NCI-H2196 treated with DMSO at 0.1 percent for 48 hours (cell line): Measurements from ENCODE around the gene RASL11A.
"Not testable (repeated sequence)": the region's sequence is repeated elsewhere in the genome, so short reads cannot be mapped to it uniquely, and the experiment has no call there.

Experiments
- DNase-seq: peaks from one replicate; lab custom pipeline; 2025; ENCODE audit not compliant: unreplicated experiment; lab: John Stamatoyannopoulos, UW

Gene RASL11A

GRCh38 chr13:27270594-27271520, at the start of gene RASL11A:
Gene RASL11A, plus strand, starts transcription at chr13:27270830. Its CDS starts 115 bp downstream, at chr13:27270945.
- DNase-seq = no peak

- not testable (repeated sequence) for DNase-seq
Observed at GRCh38 chr13:27222100-27222499, 48.5 kb upstream of the RASL11A start.

- no peak for DNase-seq
Observed at GRCh38 chr13:27226991-27227390, 43.6 kb upstream of the RASL11A start.

GRCh38 chr13:27228131-27228530, 42.5 kb upstream of the RASL11A start:
- no peak for DNase-seq

GRCh38 chr13:27229642-27230041, 41.0 kb upstream of the RASL11A start:
- no peak for DNase-seq

- DNase-seq = no peak
Observed at GRCh38 chr13:27233964-27234363, 36.7 kb upstream of the RASL11A start.

GRCh38 chr13:27236478-27236877, 34.2 kb upstream of the RASL11A start:
- no peak for DNase-seq

GRCh38 chr13:27242702-27243101, 27.9 kb upstream of the RASL11A start:
- no peak for DNase-seq

- DNase-seq = no peak
Observed at GRCh38 chr13:27245610-27246009, 25.0 kb upstream of the RASL11A start.

GRCh38 chr13:27250833-27251165, 19.8 kb upstream of the RASL11A start:
- no peak for DNase-seq

- DNase-seq = peak; percentile 61
Observed at GRCh38 chr13:27251166-27252091, 19.2 kb upstream of the RASL11A start, which contains the start of gene RPL21. Gene RPL21, plus strand, starts transcription at chr13:27251558. Its CDS starts 2,219 bp downstream, at chr13:27253777.

- no peak for DNase-seq
Observed at GRCh38 chr13:27252467-27252866, 18.2 kb upstream of the RASL11A start.

GRCh38 chr13:27257233-27257568, 13.4 kb upstream of the RASL11A start:
- DNase-seq = no peak

- DNase-seq = no peak
Observed at GRCh38 chr13:27257648-27258253, 12.9 kb upstream of the RASL11A start.

GRCh38 chr13:27258637-27259386, 11.8 kb upstream of the RASL11A start:
- DNase-seq = no peak

GRCh38 chr13:27259831-27260230, 10.8 kb upstream of the RASL11A start:
- DNase-seq = no peak

GRCh38 chr13:27261396-27261795, 9.2 kb upstream of the RASL11A start:
- no peak for DNase-seq

- no peak for DNase-seq
Observed at GRCh38 chr13:27263438-27263837, 7.2 kb upstream of the RASL11A start.

- DNase-seq = no peak
Observed at GRCh38 chr13:27264181-27264580, 6.4 kb upstream of the RASL11A start.

- DNase-seq = no peak
Observed at GRCh38 chr13:27264648-27265047, 6.0 kb upstream of the RASL11A start.

- DNase-seq = no peak
Observed at GRCh38 chr13:27266917-27267316, 3.7 kb upstream of the RASL11A start.
